ENCODE measurements around the gene ERICH6. TPM values are rescaled to one million over a fixed set of nuclear protein-coding genes. Genes with fewer than 3 reads are reported as not detected.

The ERICH6 gene
- not detected for total RNA-seq
- long read RNA-seq: 0 reads

DNA sequence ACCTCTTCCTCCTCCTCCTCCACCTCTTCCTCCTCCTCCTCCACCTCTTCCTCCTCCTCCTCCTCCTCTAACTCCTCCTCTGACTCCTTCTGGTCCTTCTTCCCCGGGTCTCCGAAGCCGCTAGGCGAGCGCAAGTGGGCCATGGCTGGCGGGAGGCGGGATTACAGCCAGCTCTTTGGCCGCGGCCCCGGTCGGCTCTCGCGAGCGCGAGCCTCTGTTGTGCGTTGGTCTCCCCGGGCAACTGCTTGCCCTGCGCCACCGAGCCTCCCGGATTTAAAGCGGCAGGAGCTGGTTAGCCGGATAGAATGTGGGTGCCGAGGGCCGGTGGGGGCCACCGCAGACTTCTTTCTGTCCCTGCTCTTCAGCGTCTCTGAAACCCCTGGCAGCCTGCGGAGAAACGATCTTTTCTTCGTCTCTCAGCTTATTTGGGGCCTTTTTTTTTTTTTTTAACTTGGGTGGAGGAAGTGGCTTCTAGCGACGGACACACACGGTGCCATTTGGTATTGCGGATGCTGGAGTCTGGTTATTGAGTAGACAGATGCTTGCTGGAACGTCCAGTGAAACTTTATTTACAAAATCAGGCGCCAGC is at the start of gene ERICH6:
ERICH6 (minus strand) TSS at position 165 of the 589 bp plus-strand sequence; CDS start at position 143, 22 bp downstream.
- intact Hi-C loops (cut with DNase I): no loop called here
- TF ChIP-seq, protein P1, sequence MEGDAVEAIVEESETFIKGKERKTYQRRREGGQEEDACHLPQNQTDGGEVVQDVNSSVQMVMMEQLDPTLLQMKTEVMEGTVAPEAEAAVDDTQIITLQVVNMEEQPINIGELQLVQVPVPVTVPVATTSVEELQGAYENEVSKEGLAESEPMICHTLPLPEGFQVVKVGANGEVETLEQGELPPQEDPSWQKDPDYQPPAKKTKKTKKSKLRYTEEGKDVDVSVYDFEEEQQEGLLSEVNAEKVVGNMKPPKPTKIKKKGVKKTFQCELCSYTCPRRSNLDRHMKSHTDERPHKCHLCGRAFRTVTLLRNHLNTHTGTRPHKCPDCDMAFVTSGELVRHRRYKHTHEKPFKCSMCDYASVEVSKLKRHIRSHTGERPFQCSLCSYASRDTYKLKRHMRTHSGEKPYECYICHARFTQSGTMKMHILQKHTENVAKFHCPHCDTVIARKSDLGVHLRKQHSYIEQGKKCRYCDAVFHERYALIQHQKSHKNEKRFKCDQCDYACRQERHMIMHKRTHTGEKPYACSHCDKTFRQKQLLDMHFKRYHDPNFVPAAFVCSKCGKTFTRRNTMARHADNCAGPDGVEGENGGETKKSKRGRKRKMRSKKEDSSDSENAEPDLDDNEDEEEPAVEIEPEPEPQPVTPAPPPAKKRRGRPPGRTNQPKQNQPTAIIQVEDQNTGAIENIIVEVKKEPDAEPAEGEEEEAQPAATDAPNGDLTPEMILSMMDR (IDR thresholded peaks at IDR 0.05): peak; percentile 15
- peak; percentile 96 for DNase-seq
- H3K27ac ChIP-seq: peak within 1 kb of the TSS; percentile 90
- peaks cover 9% of the 10 kb centered on the region for H3K4me1 ChIP-seq
- peak; percentile 99 to 100 for ATAC-seq
- H3K27me3 ChIP-seq (ENCODE audit: low read depth): no peaks in the 10 kb centered on the region
- H3K4me3 ChIP-seq: peak within 1 kb of the TSS; percentile 66
- no peaks in the 10 kb centered on the region for H3K36me3 ChIP-seq
- H3K9me3 ChIP-seq: no peaks in the 10 kb centered on the region

DNA sequence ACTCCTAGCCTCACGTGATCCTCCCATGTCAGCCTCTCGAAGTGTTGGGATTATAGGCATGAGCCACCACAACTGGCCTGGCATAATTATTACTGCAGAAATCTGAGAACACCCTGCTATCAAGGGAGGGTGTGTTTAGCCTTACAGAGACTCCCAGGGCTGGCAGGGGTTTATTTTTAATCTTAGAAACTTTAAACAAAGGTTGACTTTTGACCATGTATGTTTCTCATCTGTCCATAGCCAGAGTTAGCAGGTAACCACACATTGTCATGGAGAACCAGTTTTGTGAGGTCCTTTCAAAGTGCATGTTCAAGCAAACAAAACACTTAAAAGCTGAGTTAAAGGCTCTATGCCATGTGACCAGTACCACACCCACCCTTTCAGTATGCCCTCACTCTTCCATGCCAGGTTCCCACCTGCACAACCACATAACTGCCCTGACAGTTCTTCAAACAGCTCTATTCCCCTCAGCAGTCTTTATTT is 48.1 kb upstream of the ERICH6 start:
- peaks cover 59% of the 10 kb centered on the region for H3K4me1 ChIP-seq
- intact Hi-C loops (cut with DNase I): no loop called here
- peak; percentile 92 to 94 for ATAC-seq
- H3K4me3 ChIP-seq: no peak overlapping the region
- TF ChIP-seq, protein P1 (IDR thresholded peaks at IDR 0.05): no peak
- H3K9me3 ChIP-seq: no peaks in the 10 kb centered on the region
- H3K27me3 ChIP-seq (ENCODE audit: low read depth): no peaks in the 10 kb centered on the region
- no peaks in the 10 kb centered on the region for H3K36me3 ChIP-seq
- H3K27ac ChIP-seq: peak overlapping the region; percentile 42
- no peak for DNase-seq

- intact Hi-C loops (cut with DNase I): no loop called here
- DNase-seq (no peak), ATAC-seq (no peak)
- no peaks in the 10 kb centered on the region for H3K9me3 ChIP-seq
- H3K4me3 ChIP-seq: no peak overlapping the region
- TF ChIP-seq, protein P1 (IDR thresholded peaks at IDR 0.05): no peak
- H3K27ac ChIP-seq: no peak overlapping the region
- H3K4me1 ChIP-seq: peaks cover 63% of the 10 kb centered on the region
- no peaks in the 10 kb centered on the region for H3K36me3 ChIP-seq
- H3K27me3 ChIP-seq (ENCODE audit: low read depth): no peaks in the 10 kb centered on the region
Observed at GRCh38 chr3:150749255-150749654, 45.5 kb upstream of the ERICH6 start.

- H3K27me3 ChIP-seq (ENCODE audit: low read depth): no peaks in the 10 kb centered on the region
- H3K9me3 ChIP-seq: no peaks in the 10 kb centered on the region
- H3K27ac ChIP-seq: no peak overlapping the region
- TF ChIP-seq, protein P1 (IDR thresholded peaks at IDR 0.05): no peak
- ATAC-seq (no peak), DNase-seq (no peak)
- H3K36me3 ChIP-seq: no peaks in the 10 kb centered on the region
- no peak overlapping the region for H3K4me3 ChIP-seq
- H3K4me1 ChIP-seq: peaks cover 63% of the 10 kb centered on the region
- intact Hi-C loops (cut with DNase I): no loop called here
Observed at GRCh38 chr3:150748684-150749047, 44.9 kb upstream of the ERICH6 start.

GRCh38 chr3:150747886-150748683 is 44.4 kb upstream of the ERICH6 start:
- DNase-seq: no peak
- no peak for ATAC-seq
- Histone ChIP-seq H3K4me1 (peaks cover 63% of the 10 kb centered on the region), H3K27ac (no peak overlapping the region), H3K9me3 (no peaks in the 10 kb centered on the region), H3K27me3 (ENCODE audit: low read depth) (no peaks in the 10 kb centered on the region), H3K36me3 (no peaks in the 10 kb centered on the region), H3K4me3 (no peak overlapping the region)
- intact Hi-C loops (cut with DNase I): no loop called here
- TF ChIP-seq, protein P1 (IDR thresholded peaks at IDR 0.05): no peak

Measured in lower lobe of right lung (tissue), 2 donors.